Measurements from ENCODE around the gene SELENON. TPM values are rescaled to one million over a fixed set of nuclear protein-coding genes. Genes with fewer than 3 reads are reported as not detected.

The SELENON gene
- total RNA-seq, 1 donor from 2014 or later = 95.9 TPM

- peaks cover 79% of the 10 kb centered on the region for H3K36me3 ChIP-seq
- no peak overlapping the region for H3K27ac ChIP-seq
- intact Hi-C loops (cut with DNase I) = no loop called here
- ATAC-seq (no peak), DNase-seq (no peak)
- TF ChIP-seq CTCF (IDR thresholded peaks at IDR 0.05) = no peak
- no peaks in the 10 kb centered on the region for H3K4me1 ChIP-seq
- no peak overlapping the region for H3K4me3 ChIP-seq
- no peaks in the 10 kb centered on the region for H3K9me3 ChIP-seq
- H3K27me3 ChIP-seq = no peaks in the 10 kb centered on the region
Measured at GRCh38 chr1:25828491-25828890, 28.5 kb downstream of the SELENON start.

DNA sequence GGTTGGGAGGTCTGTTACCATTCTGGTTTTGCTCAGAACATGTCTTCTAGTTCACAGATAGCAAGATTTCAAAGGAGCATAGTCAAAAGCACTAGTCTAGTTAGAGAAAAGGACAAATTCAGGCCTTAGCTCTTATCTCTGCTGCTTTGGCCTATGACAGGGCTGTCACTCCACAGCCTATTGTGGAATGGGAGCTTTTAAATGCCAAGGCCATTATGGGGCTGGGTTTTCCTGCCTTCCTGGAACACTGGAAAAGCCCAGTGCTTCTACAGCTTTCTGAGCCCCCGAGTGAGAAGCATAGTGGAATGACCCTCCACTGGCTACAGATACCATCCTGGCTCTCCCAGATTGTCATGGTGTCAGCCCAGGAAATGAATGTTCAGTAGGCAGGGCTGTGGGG lies 29.1 kb downstream of the SELENON start:
- no peaks in the 10 kb centered on the region for H3K4me1 ChIP-seq
- TF ChIP-seq CTCF (IDR thresholded peaks at IDR 0.05) = no peak
- no peaks in the 10 kb centered on the region for H3K27me3 ChIP-seq
- ATAC-seq (no peak), DNase-seq (no peak)
- H3K36me3 ChIP-seq = peaks cover 85% of the 10 kb centered on the region
- H3K4me3 ChIP-seq = no peak overlapping the region
- intact Hi-C loops (cut with DNase I) = no loop called here
- H3K9me3 ChIP-seq = no peaks in the 10 kb centered on the region
- H3K27ac ChIP-seq = no peak overlapping the region

DNA sequence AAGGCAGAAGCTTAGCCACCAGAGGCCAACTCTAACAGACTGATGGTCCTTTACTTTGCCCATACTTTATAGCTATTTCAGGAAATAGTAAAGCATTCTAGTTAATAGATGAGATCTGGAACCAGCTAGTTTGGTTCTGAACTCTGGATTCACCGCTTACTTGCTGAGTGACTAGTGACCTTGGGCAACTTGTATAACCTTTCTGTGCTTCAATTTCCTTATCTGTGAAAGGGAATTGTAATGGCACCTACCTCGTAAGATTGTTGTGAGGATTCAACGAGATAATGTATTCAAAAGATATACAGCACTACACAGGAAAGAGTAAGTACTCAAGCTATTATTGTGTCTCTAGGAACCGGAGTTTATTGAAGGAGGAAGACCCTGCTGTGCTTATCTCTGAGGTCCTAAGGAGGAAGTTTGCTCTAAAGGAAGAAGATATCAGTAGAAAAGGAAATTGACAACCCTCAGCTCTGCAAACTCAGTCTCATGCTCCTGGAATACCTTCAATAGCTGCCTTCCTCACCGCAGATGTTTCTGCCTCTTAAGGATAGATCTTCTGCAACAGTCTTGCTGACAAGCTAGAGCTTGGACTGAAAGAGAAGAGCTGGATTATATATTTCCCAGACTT lies 31.7 kb downstream of the SELENON start:
- Histone ChIP-seq H3K27me3 (no peaks in the 10 kb centered on the region), H3K4me3 (no peak overlapping the region), H3K9me3 (no peaks in the 10 kb centered on the region), H3K27ac (no peak overlapping the region), H3K36me3 (peaks cover 76% of the 10 kb centered on the region), H3K4me1 (no peaks in the 10 kb centered on the region)
- intact Hi-C loops (cut with DNase I) = no loop called here
- DNase-seq (no peak), ATAC-seq (no peak)
- TF ChIP-seq CTCF (IDR thresholded peaks at IDR 0.05) = no peak

DNA sequence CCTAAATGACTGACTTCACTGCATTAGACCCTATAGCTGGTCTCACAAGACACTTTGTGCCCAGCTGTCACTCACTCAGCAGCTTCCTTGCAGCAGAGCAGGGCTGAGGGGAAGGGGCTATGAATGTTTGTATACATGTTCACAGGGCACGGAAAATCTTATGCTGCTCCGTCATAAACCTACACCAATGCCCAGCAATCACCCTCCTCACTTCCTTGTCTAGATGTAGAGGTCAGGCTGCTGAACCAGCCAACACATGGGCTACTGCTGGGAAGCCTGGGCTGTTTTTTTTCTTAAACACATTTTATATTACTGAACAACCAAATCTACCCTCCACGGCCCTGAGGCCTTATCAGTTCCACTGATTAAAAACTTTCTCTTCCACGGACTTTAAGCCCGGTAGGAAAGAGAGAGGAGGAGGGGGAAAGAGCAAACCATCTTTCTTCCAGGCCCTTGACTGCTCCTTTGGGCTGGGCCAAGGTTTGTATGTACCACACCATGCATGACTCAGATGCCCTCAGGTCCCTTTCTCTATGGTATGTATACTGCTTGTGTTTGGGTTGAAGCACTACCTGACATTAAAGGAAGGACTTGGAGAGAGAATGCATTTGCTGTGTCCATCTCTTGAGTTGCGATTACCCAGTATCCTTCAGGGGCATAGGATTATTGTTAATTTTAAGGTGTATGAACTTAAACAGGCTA lies 32.5 kb downstream of the SELENON start:
- peaks cover 67% of the 10 kb centered on the region for H3K36me3 ChIP-seq
- no peaks in the 10 kb centered on the region for H3K27me3 ChIP-seq
- DNase-seq (no peak), ATAC-seq (no peak)
- no peaks in the 10 kb centered on the region for H3K4me1 ChIP-seq
- intact Hi-C loops (cut with DNase I) = no loop called here
- H3K27ac ChIP-seq = no peak overlapping the region
- no peak for TF ChIP-seq CTCF (IDR thresholded peaks at IDR 0.05)
- no peaks in the 10 kb centered on the region for H3K9me3 ChIP-seq
- H3K4me3 ChIP-seq = no peak overlapping the region

DNA sequence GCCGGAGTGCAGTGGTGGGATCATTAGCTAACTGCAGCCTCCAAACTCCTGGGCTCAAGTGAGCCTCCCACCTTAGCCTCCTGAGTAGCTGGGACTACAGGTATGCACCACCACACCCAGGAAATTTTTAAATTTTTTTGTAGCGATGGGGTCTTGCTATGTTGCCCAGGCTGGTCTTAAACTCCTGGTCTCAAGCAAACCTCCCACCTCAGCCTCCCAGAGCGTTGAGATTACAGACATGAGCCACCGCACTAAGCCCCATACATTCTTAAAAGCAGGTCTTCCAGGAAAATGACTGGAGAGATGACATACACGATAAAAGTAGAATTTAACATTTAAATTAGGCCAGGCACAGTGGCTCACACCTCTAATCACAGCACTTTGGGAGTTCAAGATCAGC lies 33.2 kb downstream of the SELENON start:
- no peak for ATAC-seq
- intact Hi-C loops (cut with DNase I) = no loop called here
- H3K27ac ChIP-seq = no peak overlapping the region
- H3K36me3 ChIP-seq = peaks cover 61% of the 10 kb centered on the region
- DNase-seq = no peak
- no peak overlapping the region for H3K4me3 ChIP-seq
- no peaks in the 10 kb centered on the region for H3K9me3 ChIP-seq
- no peak for TF ChIP-seq CTCF (IDR thresholded peaks at IDR 0.05)
- no peaks in the 10 kb centered on the region for H3K4me1 ChIP-seq
- no peaks in the 10 kb centered on the region for H3K27me3 ChIP-seq
